GM19035 (cell line): Measurements from ENCODE around the gene OPRD1.
"Not testable (repeated sequence)": the region's sequence is repeated elsewhere in the genome, so short reads cannot be mapped to it uniquely, and the experiment has no call there.

Experiments
- ATAC-seq: cut with Tn5 transposase; IDR thresholded peaks from one replicate; pipeline ENCODE4 v1.9.1; 2021; ENCODE audit not compliant: unreplicated experiment

The OPRD1 gene

GRCh38 chr1:28800324-28800723 is 11.6 kb upstream of the OPRD1 start:
- no peak for ATAC-seq

- no peak for ATAC-seq
These were observed 10.5 kb upstream of the OPRD1 start for GRCh38 chr1:28801461-28801860.

DNA sequence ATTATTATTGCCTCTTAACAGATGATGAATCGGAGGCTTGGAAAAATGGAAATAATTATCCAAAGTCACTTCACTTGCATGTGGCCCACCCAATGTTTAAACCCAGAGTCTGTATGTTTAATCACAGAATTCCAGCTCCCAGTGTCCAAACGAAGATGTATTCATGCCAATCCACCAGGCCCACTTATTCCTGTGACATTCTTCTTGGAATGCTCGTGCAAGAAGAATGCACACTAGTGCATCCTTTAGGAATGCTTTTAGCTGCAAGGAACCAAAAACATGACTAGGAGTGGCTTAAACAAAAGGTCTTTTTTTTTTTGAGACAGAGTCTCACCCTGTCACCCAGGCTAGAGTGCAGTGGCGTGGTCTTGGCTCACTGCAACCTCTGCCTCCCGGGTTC is 8.9 kb upstream of the OPRD1 start:
- ATAC-seq = no peak

DNA sequence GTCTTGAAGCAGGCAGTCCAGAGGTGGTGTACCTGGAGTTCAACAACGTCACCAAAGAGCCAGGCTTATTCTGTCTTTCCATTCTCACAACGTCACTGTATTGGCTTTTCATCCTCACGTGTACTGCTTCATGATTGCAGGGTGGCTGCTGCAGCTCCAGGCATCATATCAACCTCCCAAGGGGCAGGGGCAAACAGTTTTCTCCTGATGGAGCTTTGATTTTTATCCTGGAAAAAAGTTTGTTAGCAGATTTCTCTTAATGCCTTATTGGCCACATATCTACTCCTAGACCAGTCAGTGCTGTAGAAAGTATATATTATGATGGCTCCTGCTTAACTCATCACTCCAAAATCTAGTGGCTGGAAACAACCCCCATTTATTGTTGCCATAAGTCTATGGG is 8.3 kb upstream of the OPRD1 start:
- ATAC-seq = no peak

DNA sequence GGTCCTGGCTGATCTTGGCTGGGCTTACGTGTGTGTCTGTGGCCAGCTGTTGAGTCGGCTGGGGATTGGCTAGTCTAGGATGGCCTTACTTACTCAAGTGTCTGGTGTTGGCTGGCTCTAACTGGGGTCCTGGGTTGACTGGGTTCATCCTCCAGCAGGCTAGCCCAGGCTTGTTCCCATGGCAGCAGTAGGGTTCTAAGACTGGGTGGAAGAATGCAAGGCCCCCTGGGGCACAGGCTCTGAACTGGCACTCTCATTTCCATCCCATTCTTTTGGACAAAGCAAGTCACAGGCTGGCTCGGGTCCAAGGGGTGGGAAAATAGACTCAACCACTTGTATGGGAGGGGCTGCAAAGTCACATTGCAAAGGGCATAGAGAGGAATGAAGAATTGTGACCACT is 7.9 kb upstream of the OPRD1 start:
- no peak for ATAC-seq

DNA sequence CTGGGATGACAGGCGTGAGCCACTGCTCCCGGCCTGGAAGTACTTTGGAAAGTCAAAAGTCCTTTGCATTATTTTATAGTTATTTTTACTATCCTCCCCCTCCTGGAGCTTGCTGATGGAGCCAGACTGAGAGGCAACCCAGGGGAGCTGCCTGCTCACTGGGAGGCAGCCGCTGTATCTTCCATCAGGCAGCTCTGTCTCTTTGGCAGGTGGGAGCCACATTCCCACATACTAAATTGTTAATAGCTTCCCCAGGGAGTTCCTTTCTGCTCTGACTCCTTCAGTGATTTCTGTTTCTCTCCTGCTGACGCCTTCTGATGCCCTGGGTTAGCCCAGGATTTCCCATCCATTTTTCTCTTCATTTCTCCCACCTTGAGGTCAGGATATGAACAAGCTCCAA is 4.9 kb upstream of the OPRD1 start:
- ATAC-seq = no peak

DNA sequence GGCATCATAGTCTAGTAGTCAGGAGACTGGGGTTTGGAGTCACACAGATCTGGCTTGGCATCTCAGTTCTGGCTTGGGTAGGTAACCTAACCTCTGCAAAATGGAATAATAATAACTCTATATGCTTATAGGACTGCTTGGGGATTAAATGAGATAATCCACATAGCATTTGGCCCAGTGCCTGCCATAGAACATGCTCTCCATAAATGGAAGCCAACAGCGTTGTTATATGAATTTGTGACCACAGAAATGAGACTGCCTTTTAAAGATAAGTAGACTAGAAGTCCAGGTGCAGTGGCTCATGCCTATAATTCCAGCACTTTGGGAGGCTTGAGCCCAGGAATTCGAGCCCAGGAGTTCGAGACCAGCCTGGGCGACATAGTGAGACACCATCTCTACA is 4.0 kb upstream of the OPRD1 start:
- ATAC-seq = no peak

- no peak for ATAC-seq
These were observed 603 bp upstream of the OPRD1 start for GRCh38 chr1:28811369-28811765.

GRCh38 chr1:28812669-28813468 is 899 bp downstream of the OPRD1 start:
- no peak for ATAC-seq

DNA sequence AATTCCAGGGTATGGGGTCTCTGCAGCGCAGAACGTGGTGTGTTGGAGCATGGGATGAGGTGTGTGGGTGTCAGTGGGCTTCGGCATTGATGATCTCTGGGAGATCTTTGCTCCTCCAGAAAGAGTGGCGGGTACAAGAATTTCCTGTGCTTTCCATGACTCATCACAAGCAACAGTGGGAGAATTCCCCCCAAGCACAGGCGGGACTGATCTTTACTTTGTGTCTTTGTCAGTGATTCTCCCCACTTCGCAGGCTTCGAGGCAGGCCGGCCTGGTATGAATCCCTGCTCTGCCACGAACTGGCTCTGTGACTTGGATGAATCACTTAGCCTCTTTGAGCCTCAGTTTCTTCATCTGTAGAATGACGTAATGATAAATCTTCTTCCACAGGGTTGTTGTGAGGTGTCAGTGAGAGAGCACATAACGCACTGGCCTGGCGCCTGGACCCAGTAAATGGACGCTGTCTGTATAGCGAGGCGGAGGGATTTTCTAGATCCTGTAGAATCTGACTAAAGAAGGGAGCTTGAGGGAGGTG is 2.0 kb downstream of the OPRD1 start:
- ATAC-seq = no peak

DNA sequence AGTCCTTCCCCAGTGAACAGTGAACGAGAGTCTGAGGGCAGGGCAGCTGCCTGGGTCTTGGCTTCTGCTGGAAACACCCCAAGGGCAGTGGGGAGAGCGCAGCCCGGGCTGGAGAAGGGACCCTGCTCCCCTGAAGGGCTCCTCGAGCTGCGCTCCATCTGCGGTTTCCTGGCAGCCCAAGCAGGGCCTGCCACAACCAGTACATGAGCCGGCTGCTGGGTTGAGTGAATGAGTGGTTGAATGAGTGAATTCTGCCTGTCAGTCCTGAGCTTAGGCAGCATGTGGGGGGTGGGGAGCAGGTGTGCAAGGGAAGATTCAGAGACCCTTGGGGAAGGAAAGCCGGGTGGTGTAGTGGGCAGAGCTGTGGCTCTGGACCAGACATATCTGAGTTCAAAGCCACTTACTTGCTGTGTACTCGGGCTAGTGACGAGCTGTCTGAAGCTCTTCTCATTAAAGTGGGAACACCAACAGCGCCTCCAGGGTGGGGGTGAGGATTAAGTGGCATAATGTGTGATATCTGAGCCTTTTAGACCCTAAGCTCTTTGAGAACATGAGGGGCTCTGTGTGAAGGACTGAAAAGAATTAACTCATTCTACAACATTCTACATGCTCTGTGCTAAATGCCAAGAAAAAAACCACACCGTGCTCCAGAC is 3.7 kb downstream of the OPRD1 start:
- ATAC-seq = no peak

DNA sequence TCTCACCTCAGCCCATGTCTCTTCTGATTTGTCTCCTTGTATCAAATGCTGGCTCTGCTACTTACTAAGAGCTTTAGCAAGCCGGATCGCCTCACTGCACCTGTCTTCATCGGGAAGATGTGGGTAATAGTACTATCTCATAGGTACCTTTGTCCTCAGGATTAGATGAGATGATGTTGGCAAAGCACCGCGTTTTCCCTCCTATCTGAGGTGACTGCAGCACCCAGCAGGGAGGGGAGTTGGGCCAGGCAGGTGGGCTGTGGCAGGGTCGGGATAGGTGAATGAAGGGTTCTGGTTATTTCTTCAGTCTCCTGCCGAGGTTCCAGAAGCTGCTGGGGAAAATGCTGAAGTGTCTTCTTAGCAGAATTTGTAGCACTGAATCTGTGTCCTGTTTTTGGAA is 5.2 kb downstream of the OPRD1 start:
- no peak for ATAC-seq

- no peak for ATAC-seq
These were observed 7.0 kb downstream of the OPRD1 start for GRCh38 chr1:28819020-28819419.

GRCh38 chr1:28822799-28823198 is 10.8 kb downstream of the OPRD1 start:
- no peak for ATAC-seq

DNA sequence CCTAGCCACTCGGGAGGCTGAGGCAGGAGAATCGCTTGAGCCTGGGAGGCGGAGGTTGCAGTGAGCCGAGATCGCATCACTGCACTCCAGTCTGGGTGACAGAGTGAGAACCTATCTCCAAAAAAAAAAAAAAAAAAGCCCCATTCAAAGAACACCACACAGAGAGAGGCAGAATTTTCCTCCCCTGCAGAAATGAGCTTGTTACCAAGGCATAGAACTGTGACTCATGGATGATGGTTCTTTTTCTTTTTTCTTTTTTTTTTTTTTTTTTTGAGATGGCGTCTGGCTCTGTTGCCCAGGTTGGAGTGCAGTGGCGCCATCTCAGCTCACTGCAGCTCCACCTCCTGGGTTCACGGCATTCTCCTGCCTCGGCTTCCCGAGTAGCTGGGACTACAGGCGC is 12.1 kb downstream of the OPRD1 start:
- not testable (repeated sequence) for ATAC-seq

DNA sequence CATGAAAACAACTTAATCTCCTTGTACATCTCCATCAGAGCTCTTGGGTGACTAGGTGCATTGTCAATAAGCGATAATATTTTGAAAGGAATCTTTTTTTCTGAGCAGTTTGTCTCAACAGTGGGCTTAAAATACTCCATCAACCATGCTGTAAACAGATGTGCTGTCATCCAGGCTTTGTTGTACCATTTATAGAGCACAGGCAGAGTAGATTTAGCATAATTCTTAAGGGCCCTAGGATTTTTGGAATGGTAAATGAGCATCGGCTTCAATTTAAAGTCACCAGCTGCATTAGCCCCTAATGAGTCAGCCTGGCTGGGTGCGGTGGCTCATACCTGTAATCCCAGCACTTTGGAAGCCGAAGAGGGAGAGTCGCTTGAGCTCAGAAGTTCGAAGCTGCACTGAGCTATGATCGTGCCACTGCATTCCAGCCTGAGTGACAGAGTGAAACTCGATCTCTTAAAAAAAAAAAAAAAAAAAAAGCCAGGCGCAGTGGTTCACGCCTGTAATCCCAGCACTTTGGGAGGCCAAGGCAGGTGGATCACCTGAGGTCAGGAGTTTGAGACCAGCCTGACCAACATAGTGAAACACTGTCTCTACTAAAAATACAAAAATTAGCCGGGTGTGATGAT is 16.4 kb downstream of the OPRD1 start:
- ATAC-seq = not testable (repeated sequence)

GRCh38 chr1:28830814-28831213 is 18.8 kb downstream of the OPRD1 start:
- ATAC-seq = no peak

- ATAC-seq = no peak
These were observed 21.0 kb downstream of the OPRD1 start for GRCh38 chr1:28832966-28833365.

DNA sequence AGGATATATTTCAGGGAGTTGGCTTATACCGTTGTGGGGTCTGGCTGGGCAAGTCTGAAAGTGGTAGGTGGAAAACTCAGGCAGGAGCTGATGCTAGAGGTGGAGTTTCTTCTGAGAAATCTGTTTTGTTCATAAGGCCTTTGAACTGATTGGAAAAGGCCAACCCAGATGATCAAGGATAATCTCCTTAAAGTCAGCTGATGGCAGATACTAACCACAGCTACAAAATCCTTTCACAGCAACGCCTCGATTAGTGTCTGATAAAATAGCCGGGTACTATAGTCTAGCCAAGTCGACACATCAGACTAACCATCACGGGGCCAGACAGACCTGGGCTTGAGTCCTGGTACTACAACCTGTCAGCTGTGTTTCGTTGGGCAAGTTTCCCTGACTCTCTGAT is 21.4 kb downstream of the OPRD1 start:
- no peak for ATAC-seq

- no peak for ATAC-seq
These were observed 23.3 kb downstream of the OPRD1 start for GRCh38 chr1:28835237-28835650.

DNA sequence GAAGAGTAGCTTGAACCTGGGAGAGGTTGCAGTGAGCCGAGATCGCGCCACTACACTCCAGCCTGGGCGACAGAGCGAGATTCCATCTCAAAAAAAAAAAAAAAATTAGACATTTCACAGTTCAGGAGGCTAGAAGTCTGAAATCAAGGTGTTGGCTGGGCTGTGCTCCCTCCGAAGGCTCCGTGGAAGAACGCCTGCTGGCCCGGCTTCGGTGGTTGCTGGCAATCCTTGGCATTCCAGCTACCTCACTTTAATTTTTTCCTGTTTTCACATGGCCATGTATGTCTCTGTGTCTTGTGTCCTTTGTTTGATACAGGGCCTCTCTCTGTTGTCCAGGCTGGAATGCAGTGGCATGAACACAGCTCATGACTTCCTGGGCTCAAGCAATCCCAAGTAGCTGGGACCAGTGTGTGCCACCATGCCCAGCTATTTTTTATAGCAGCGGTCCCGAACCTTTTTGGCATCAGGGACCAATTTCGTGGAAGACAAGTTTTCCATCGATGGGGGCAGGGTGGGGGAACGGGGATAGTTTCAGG is 24.5 kb downstream of the OPRD1 start:
- no peak for ATAC-seq
